Stimulated activated naive CD8-positive, alpha-beta T cell treated with anti-CD3 and anti-CD28 coated beads, Interleukin-15, amount 100 ng/mL, for 72 hours (primary cell): ENCODE data around the gene ABLIM1.
A peak's percentile ranks its signal among the peaks of the same experiment; 100 is the strongest.

ENCODE experiments used
- ATAC-seq: fragments of 150-1000 bp; cut with Tn5 transposase; 2 replicates; pipeline ENCODE4 v1.10.0; 2021; ENCODE audit warnings: mild to moderate bottlenecking, moderate library complexity
- DNase-seq, 2 donors: peaks; one replicate each; pipeline ENCODE4 v3.0.0; 2021 to 2022
- H3K27ac Mint-ChIP-seq, 2 donors: one replicate each; pipeline ENCODE4 v1.8.0; 2022; ENCODE audit warnings: mild to moderate bottlenecking in 2 of 2, mixed read lengths in 2 of 2, moderate library complexity in 2 of 2
- H3K27me3 Mint-ChIP-seq: one replicate; pipeline ENCODE4 v1.8.0; 2022; ENCODE audit warnings: mixed read lengths
- H3K4me1 Mint-ChIP-seq: one replicate; pipeline ENCODE4 v1.8.0; 2022; ENCODE audit warnings: mild to moderate bottlenecking, mixed read lengths
- H3K4me3 Mint-ChIP-seq, 2 donors: one replicate each; pipeline ENCODE4 v1.8.0; 2022; ENCODE audit warnings: mild to moderate bottlenecking in 2 of 2, mixed read lengths in 2 of 2, moderate library complexity in 1 of 2
- H3K9me3 Mint-ChIP-seq, 2 donors: one replicate each; pipeline ENCODE4 v1.8.0; 2022; ENCODE audit warnings: mixed read lengths in 2 of 2

Gene ABLIM1

GRCh38 chr10:114565066-114565465 is 93.0 kb downstream of the ABLIM1 start:
- no peaks in the 10 kb centered on the region for H3K27me3 Mint-ChIP-seq
- DNase-seq, result no peak
- no peaks in the 10 kb centered on the region for H3K4me1 Mint-ChIP-seq
- no peak overlapping the region for H3K4me3 Mint-ChIP-seq
- H3K27ac Mint-ChIP-seq, result no peak overlapping the region
- no peak for ATAC-seq
- no peaks in the 10 kb centered on the region for H3K9me3 Mint-ChIP-seq

GRCh38 chr10:114561008-114561523 is 97.0 kb downstream of the ABLIM1 start:
- Mint-ChIP-seq H3K9me3 (peaks cover 7 to 10% of the 10 kb centered on the region in 2 donors), H3K4me3 (no peak overlapping the region), H3K27ac (no peak overlapping the region), H3K4me1 (no peaks in the 10 kb centered on the region), H3K27me3 (no peaks in the 10 kb centered on the region)
- DNase-seq (no peak), ATAC-seq (no peak)

GRCh38 chr10:114560144-114560543 is 97.9 kb downstream of the ABLIM1 start:
- DNase-seq (no peak), ATAC-seq (no peak)
- H3K27me3 Mint-ChIP-seq, result no peaks in the 10 kb centered on the region
- peaks cover 7 to 10% of the 10 kb centered on the region in 2 donors for H3K9me3 Mint-ChIP-seq
- H3K27ac Mint-ChIP-seq, result no peak overlapping the region
- no peak overlapping the region for H3K4me3 Mint-ChIP-seq
- H3K4me1 Mint-ChIP-seq, result no peaks in the 10 kb centered on the region

GRCh38 chr10:114559636-114560035 is 98.4 kb downstream of the ABLIM1 start:
- no peak for DNase-seq
- Mint-ChIP-seq H3K27ac (no peak overlapping the region), H3K4me3 (no peak overlapping the region), H3K27me3 (no peaks in the 10 kb centered on the region), H3K9me3 (peaks cover 7 to 10% of the 10 kb centered on the region in 2 donors), H3K4me1 (no peaks in the 10 kb centered on the region)
- ATAC-seq, result no peak

- DNase-seq (no peak), ATAC-seq (no peak)
- H3K9me3 Mint-ChIP-seq, result peaks cover 7 to 10% of the 10 kb centered on the region in 2 donors
- H3K27me3 Mint-ChIP-seq, result no peaks in the 10 kb centered on the region
- no peak overlapping the region for H3K27ac Mint-ChIP-seq
- no peaks in the 10 kb centered on the region for H3K4me1 Mint-ChIP-seq
- H3K4me3 Mint-ChIP-seq, result no peak overlapping the region
Observed at GRCh38 chr10:114557854-114558253, 100.2 kb downstream of the ABLIM1 start.

- no peaks in the 10 kb centered on the region for H3K4me1 Mint-ChIP-seq
- no peaks in the 10 kb centered on the region for H3K27me3 Mint-ChIP-seq
- no peak overlapping the region for H3K4me3 Mint-ChIP-seq
- H3K27ac Mint-ChIP-seq, result no peak overlapping the region
- ATAC-seq (no peak), DNase-seq (no peak)
- peaks cover 7 to 10% of the 10 kb centered on the region in 2 donors for H3K9me3 Mint-ChIP-seq
Observed at GRCh38 chr10:114556236-114557122, 101.6 kb downstream of the ABLIM1 start.

- no peak overlapping the region for H3K27ac Mint-ChIP-seq
- ATAC-seq, result no peak
- H3K27me3 Mint-ChIP-seq, result no peaks in the 10 kb centered on the region
- H3K4me1 Mint-ChIP-seq, result peaks cover 12% of the 10 kb centered on the region
- DNase-seq, result no peak
- H3K4me3 Mint-ChIP-seq, result no peak overlapping the region
- peaks cover 7 to 8% of the 10 kb centered on the region in 2 donors for H3K9me3 Mint-ChIP-seq
Observed at GRCh38 chr10:114553436-114553835, 104.6 kb downstream of the ABLIM1 start.

- no peaks in the 10 kb centered on the region for H3K27me3 Mint-ChIP-seq
- H3K9me3 Mint-ChIP-seq, result no peaks in the 10 kb centered on the region
- peaks cover 26% of the 10 kb centered on the region for H3K4me1 Mint-ChIP-seq
- no peak overlapping the region for H3K4me3 Mint-ChIP-seq
- DNase-seq (no peak), ATAC-seq (no peak)
- no peak overlapping the region for H3K27ac Mint-ChIP-seq
Observed at GRCh38 chr10:114552050-114552449, 106.0 kb downstream of the ABLIM1 start.

- ATAC-seq, result no peak
- Mint-ChIP-seq H3K27ac (no peak overlapping the region), H3K27me3 (no peaks in the 10 kb centered on the region), H3K9me3 (no peaks in the 10 kb centered on the region), H3K4me3 (no peak overlapping the region), H3K4me1 (peaks cover 29% of the 10 kb centered on the region)
- no peak for DNase-seq
Observed at GRCh38 chr10:114551636-114551972, 106.5 kb downstream of the ABLIM1 start.

- Mint-ChIP-seq H3K4me1 (peaks cover 35% of the 10 kb centered on the region), H3K4me3 (no peak overlapping the region), H3K9me3 (no peaks in the 10 kb centered on the region), H3K27me3 (no peaks in the 10 kb centered on the region), H3K27ac (no peak overlapping the region)
- no peak for ATAC-seq
- DNase-seq, result no peak
Observed at GRCh38 chr10:114550756-114551635, 107.1 kb downstream of the ABLIM1 start.

- H3K27ac Mint-ChIP-seq, result no peak overlapping the region
Observed at GRCh38 chr10:114548662-114549061, 109.4 kb downstream of the ABLIM1 start.

GRCh38 chr10:114547514-114547913 is 110.6 kb downstream of the ABLIM1 start:
- ATAC-seq (peak; percentile 20), DNase-seq (no peak)
- H3K4me1 Mint-ChIP-seq, result peaks cover 70% of the 10 kb centered on the region
- H3K4me3 Mint-ChIP-seq, result peak overlapping the region; percentile 72 to 73
- H3K27me3 Mint-ChIP-seq, result no peaks in the 10 kb centered on the region
- no peaks in the 10 kb centered on the region for H3K9me3 Mint-ChIP-seq
- H3K27ac Mint-ChIP-seq, result peak overlapping the region in 1 of 2 donors; percentile 72

More at GRCh38 chr10:114548662-114549061, 109.4 kb downstream of the ABLIM1 start:
- DNase-seq (no peak), ATAC-seq (no peak)
- H3K4me3 Mint-ChIP-seq, result no peak overlapping the region
- no peaks in the 10 kb centered on the region for H3K9me3 Mint-ChIP-seq
- no peaks in the 10 kb centered on the region for H3K27me3 Mint-ChIP-seq
- peaks cover 59% of the 10 kb centered on the region for H3K4me1 Mint-ChIP-seq

GRCh38 chr10:114547056-114547455 is 111.0 kb downstream of the ABLIM1 start:
- H3K4me3 Mint-ChIP-seq, result peak overlapping the region; percentile 72 to 73

GRCh38 chr10:114545819-114546218 is 112.3 kb downstream of the ABLIM1 start:
- Mint-ChIP-seq H3K4me3 (no peak overlapping the region), H3K4me1 (peaks cover 85% of the 10 kb centered on the region), H3K9me3 (no peaks in the 10 kb centered on the region), H3K27ac (peak overlapping the region; percentile 13 to 78), H3K27me3 (no peaks in the 10 kb centered on the region)
- ATAC-seq, result no peak
- no peak for DNase-seq

More at GRCh38 chr10:114547056-114547455, 111.0 kb downstream of the ABLIM1 start:
- peak overlapping the region in 1 of 2 donors; percentile 25 for H3K27ac Mint-ChIP-seq
- DNase-seq, result no peak
- H3K4me1 Mint-ChIP-seq, result peaks cover 75% of the 10 kb centered on the region
- ATAC-seq, result no peak
- H3K9me3 Mint-ChIP-seq, result no peaks in the 10 kb centered on the region
- no peaks in the 10 kb centered on the region for H3K27me3 Mint-ChIP-seq

GRCh38 chr10:114545071-114545470 is 113.0 kb downstream of the ABLIM1 start:
- Mint-ChIP-seq H3K4me3 (peak overlapping the region in 1 of 2 donors; percentile 86), H3K27ac (peak overlapping the region; percentile 5 to 59), H3K4me1 (peaks cover 89% of the 10 kb centered on the region), H3K27me3 (no peaks in the 10 kb centered on the region), H3K9me3 (no peaks in the 10 kb centered on the region)
- ATAC-seq, result no peak
- no peak for DNase-seq
